ENCODE results near the gene DLEC1.

GRCh38 chr3:37993820-37994638, 45.0 kb upstream of the DLEC1 start:
- TF ChIP-seq RBM25 (IDR thresholded peaks at IDR 0.05; ENCODE audit: low read depth, low read length, severe bottlenecking) (no peak), FOSL1 (tag; conservative IDR thresholded peaks at IDR 0.05) (no peak; the same call in 1 of the 2 replicates), GATA2 (CRISPR knock-in tag; IDR thresholded peaks at IDR 0.05) (no peak), CTCF (IDR thresholded peaks at IDR 0.05 in 2 of 3, conservative IDR thresholded peaks at IDR 0.05 in 1 of 3; ENCODE audit: insufficient read depth in 2 of 3, low read depth in 1 of 3, low read length in 3 of 3) (peak in 1 of 3 experiments; percentile 30; a peak in 3 of 6 replicates), ZNF395 (CRISPR knock-in tag; IDR thresholded peaks at IDR 0.05) (no peak), ZNF717 (CRISPR knock-in tag; IDR thresholded peaks at IDR 0.05) (no peak), ZNF75A (CRISPR knock-in tag; IDR thresholded peaks at IDR 0.05) (no peak), ESRRB (CRISPR knock-in tag; IDR thresholded peaks at IDR 0.05; ENCODE audit: borderline replicate concordance) (peak; percentile 81; the same call in 1 of the 2 replicates), EZH2 (IDR thresholded peaks at IDR 0.05; ENCODE audit: borderline replicate concordance, low read depth, low read length) (no peak), ARID3A (IDR thresholded peaks at IDR 0.05; ENCODE audit: borderline replicate concordance, low read depth, low read length) (no peak), BCOR (IDR thresholded peaks at IDR 0.05) (peak; percentile 75; the same call in 1 of the 2 replicates), FOXK1 (CRISPR knock-in tag; IDR thresholded peaks at IDR 0.05; ENCODE audit: borderline replicate concordance) (peak; percentile 91; the same call in 1 of the 2 replicates), ZNF639 (CRISPR knock-in tag; conservative IDR thresholded peaks at IDR 0.05 in 1 of 2, IDR thresholded peaks at IDR 0.05 in 1 of 2) (peak in 1 of 2 experiments; percentile 81; a peak in 2 of 4 replicates)
